Heart right ventricle (tissue), 16 donors: ENCODE measurements around the gene EPB41L2. TPM values are rescaled to one million over a fixed set of nuclear protein-coding genes. Genes with fewer than 3 reads are reported as not detected.

Experiments used
- ATAC-seq, 8 donors: fragments of 200-7000 bp; cut with Tn5 transposase; one replicate each; pipeline ENCODE4 v1.9.1; 2020; ENCODE audit warnings: mild to moderate bottlenecking in 8 of 8, moderate library complexity in 8 of 8, moderate number of reproducible peaks in 1 of 8
- DNase-seq, 2 donors: peaks; one replicate each; pipeline ENCODE4 v3.0.0-alpha.2; 2020
- H3K27ac ChIP-seq, 10 donors: fragments of 200-600 bp; sonication (generic) in 2 of 10; one replicate each; pipeline versions ENCODE4 v1.5.0 to v1.8.0; 2020 to 2022; ENCODE audit warnings: mild to moderate bottlenecking in 3 of 10
- H3K27me3 ChIP-seq, 7 donors: fragments of 200-600 bp; one replicate each; pipeline ENCODE4 v1.8.0; 2021 to 2022; ENCODE audit warnings: mild to moderate bottlenecking in 2 of 7
- H3K36me3 ChIP-seq, 9 donors: fragments of 200-600 bp; sonication (generic) in 1 of 9; one replicate each; pipeline versions ENCODE4 v1.5.0 to v1.8.0; 2020 to 2022; ENCODE audit warnings: mild to moderate bottlenecking in 2 of 9
- H3K4me1 ChIP-seq, 9 donors: fragments of 200-600 bp; sonication (generic) in 1 of 9; one replicate each; pipeline versions ENCODE4 v1.5.0 to v1.8.0; 2020 to 2022; ENCODE audit warnings: mild to moderate bottlenecking in 4 of 9
- H3K4me3 ChIP-seq, 10 donors: fragments of 200-600 bp; sonication (generic) in 2 of 10; one replicate each; pipeline versions ENCODE4 v1.5.0 to v1.8.0; 2020 to 2022; ENCODE audit warnings: mild to moderate bottlenecking in 7 of 10, moderate library complexity in 2 of 10
- H3K9me3 ChIP-seq, 11 donors: fragments of 200-600 bp in 10 of 11; sonication (generic) in 2 of 11; one replicate each; pipeline versions ENCODE4 v1.5.0 to v1.8.0; 2013 to 2022; ENCODE audit warnings: mild to moderate bottlenecking in 2 of 11, control low read depth in 1 of 11, moderate library complexity in 1 of 11
- CTCF ChIP-seq, 9 donors: fragments of 200-600 bp; sonication (generic) in 2 of 9; IDR thresholded peaks; one replicate each; pipeline versions ENCODE4 v1.5.0 to v1.8.0; 2021 to 2022; ENCODE audit warnings: antibody characterized with exemption in 9 of 9, mild to moderate bottlenecking in 5 of 9, moderate library complexity in 1 of 9
- WGBS, 2 donors: extraction: QIAGEN DNeasy Blood & Tissue Kit; methylation state at CpG; one replicate each; pipeline ENCODE4 v1.1.7; 2013; ENCODE audit warnings: inconsistent platforms in 1 of 2; 5-methylcytosine and 5-hydroxymethylcytosine counted together
- intact Hi-C, 10 donors: fragments of 100-400 bp; cut with DNase I; formaldehyde crosslinking; loops; one replicate each; pipeline versions ENCODE4 v1.11.1 to v1.14.2; 2022
- polyA plus RNA-seq, 2 donors: library from polyadenylated mRNA; stranded (reverse); fragments of 200-250 nt; gene quantifications; one replicate each; pipeline ENCODE4 v1.2.3, GENCODE V29; 2013
- total RNA-seq, 10 donors: library from RNA; stranded (reverse); fragmentation: NEBNext Ultra II Directional in 3 of 10; extraction: Animal tissue kit (Norgen Biotek cat#: 25700) in 3 of 10; gene quantifications; one replicate each; pipeline versions ENCODE4 v1.2.1 to v1.2.4, GENCODE V29; 2021 to 2023
- donor health status: Arrhythmogenic right ventricular cardiomyopathy.
- donor health status: ischemic (EF 13 %, LVEDD 7.1; RV severe dilation, severe dysfunction).
- donor health status: healthy with polysubstance abuse.
- donor health status: DM: no; HTN: yes; CAD: no.
- donor health status: DM: no; HTN: no; CAD: no.
- donor health status: ischemic (EF 25% LVEDD 6.9; RV normal size, moderate dysfunction).
- donor health status: ischemic (EF 25% LVEDD 5.7; RV mildly dilated, moderate dysfunction).
- donor health status: healthy.
- donor health status: DM: yes; HTN: yes; CAD: no.
- donor health status: Ischemic cardiomyopathy.
- donor health status: ischemic (EF 35%, LVEDD 5.7; RV mildly dilated, moderate dysfunction).
- donor health status: nonischemic (EF 11% LVEDD 7.7; RV severe dilation, severe dysfunction).
- donor health status: DM: yes; HTN: yes; CAD: no.
- donor health status: PGD.
- donor health status: ischemic (EF 29% LVEDD 5.4; RV normal size, mild dysfunction).
- donor health status: nonischemic (EF 23%, LVEDD 6.1; RV moderate dilation, normal function).

Gene EPB41L2
- total and polyA plus RNA-seq, 12 donors = 18.0 to 98.6 (median 55.1) TPM

- no peak overlapping the region for H3K4me3 ChIP-seq
- no peak for TF ChIP-seq CTCF (IDR thresholded peaks at IDR 0.05)
- WGBS, 2 donors = 91 to 96% methylated on average over 2 of the region's 2 CpGs
- no peak for ATAC-seq
- H3K27me3 ChIP-seq = no peaks in the 10 kb centered on the region
- H3K4me1 ChIP-seq = peaks cover 0 to 21% (median 0%) of the 10 kb centered on the region in 9 donors
- intact Hi-C loops = no loop called here
- H3K36me3 ChIP-seq = peaks cover 0 to 46% (median 6%) of the 10 kb centered on the region in 9 donors
- no peaks in the 10 kb centered on the region for H3K9me3 ChIP-seq
- DNase-seq = no peak
- no peak overlapping the region for H3K27ac ChIP-seq
Measured at GRCh38 chr6:130955755-130956154, 107.3 kb downstream of the EPB41L2 start.

- no peak overlapping the region for H3K27ac ChIP-seq
- peaks cover 0 to 29% (median 1%) of the 10 kb centered on the region in 9 donors for H3K36me3 ChIP-seq
- H3K4me1 ChIP-seq = peaks cover 0 to 33% (median 19%) of the 10 kb centered on the region in 9 donors
- no peaks in the 10 kb centered on the region for H3K9me3 ChIP-seq
- H3K27me3 ChIP-seq = no peaks in the 10 kb centered on the region
- TF ChIP-seq CTCF (IDR thresholded peaks at IDR 0.05) = no peak
- no peak overlapping the region for H3K4me3 ChIP-seq
- no peak for ATAC-seq
- DNase-seq = no peak
- 92 to 100% methylated on average over 1 of the region's 1 CpG for WGBS, 2 donors
- intact Hi-C loops = no loop called here
Measured at GRCh38 chr6:130949553-130949952, 113.5 kb downstream of the EPB41L2 start.

- H3K9me3 ChIP-seq = peaks cover 0 to 5% (median 0%) of the 10 kb centered on the region in 11 donors
- ATAC-seq (no peak), DNase-seq (no peak)
- intact Hi-C loops = no loop called here
- no peak for TF ChIP-seq CTCF (IDR thresholded peaks at IDR 0.05)
- H3K4me1 ChIP-seq = peaks cover 0 to 42% (median 20%) of the 10 kb centered on the region in 9 donors
- H3K36me3 ChIP-seq = peaks cover 0 to 14% (median 0%) of the 10 kb centered on the region in 9 donors
- no peak overlapping the region for H3K27ac ChIP-seq
- H3K4me3 ChIP-seq = no peak overlapping the region
- no peaks in the 10 kb centered on the region for H3K27me3 ChIP-seq
- WGBS, 2 donors = 46 to 48% methylated on average over 4 of the region's 4 CpGs
Measured at GRCh38 chr6:130947464-130947863, 115.6 kb downstream of the EPB41L2 start.

GRCh38 chr6:130946076-130946475, 117.0 kb downstream of the EPB41L2 start:
- H3K27ac ChIP-seq = peak overlapping the region in 3 of 10 donors; percentile 6 to 32 (median 16)
- no peaks in the 10 kb centered on the region for H3K27me3 ChIP-seq
- DNase-seq = no peak
- no peak for TF ChIP-seq CTCF (IDR thresholded peaks at IDR 0.05)
- H3K36me3 ChIP-seq = peaks cover 0 to 7% (median 0%) of the 10 kb centered on the region in 9 donors
- intact Hi-C loops = no loop called here
- 45 to 76% methylated on average over 2 of the region's 2 CpGs for WGBS, 2 donors
- H3K4me3 ChIP-seq = no peak overlapping the region
- ATAC-seq = no peak
- peaks cover 0 to 46% (median 20%) of the 10 kb centered on the region in 9 donors for H3K4me1 ChIP-seq
- peaks cover 0 to 5% (median 0%) of the 10 kb centered on the region in 11 donors for H3K9me3 ChIP-seq
